Esophagus (tissue), 2 donors: ENCODE measurements around the gene MRNIP. TPM values are rescaled to one million over a fixed set of nuclear protein-coding genes. Genes with fewer than 3 reads are reported as not detected.

ENCODE experiments used
- H3K27ac ChIP-seq, 2 donors: one replicate each; pipeline ENCODE4 v1.5.1; 2013; ENCODE audit warnings: low read depth in 2 of 2, mild to moderate bottlenecking in 2 of 2, inconsistent platforms in 1 of 2, low read length in 1 of 2, moderate library complexity in 1 of 2
- H3K27me3 ChIP-seq, 2 donors: one replicate each; pipeline ENCODE4 v1.6.1; 2013; ENCODE audit warnings: low read length in 2 of 2, control low read depth in 1 of 2, mild to moderate bottlenecking in 1 of 2; ENCODE audit not compliant: insufficient read depth in 2 of 2, control insufficient read depth in 1 of 2
- H3K36me3 ChIP-seq, 2 donors: one replicate each; pipeline ENCODE4 v1.6.1; 2013; ENCODE audit warnings: low read length in 1 of 2; ENCODE audit not compliant: control insufficient read depth in 2 of 2, insufficient read depth in 2 of 2
- H3K4me1 ChIP-seq, 2 donors: one replicate each; pipeline ENCODE4 v1.6.1; 2013; ENCODE audit warnings: low read length in 1 of 2; ENCODE audit not compliant: control insufficient read depth in 2 of 2, insufficient read depth in 2 of 2
- H3K4me3 ChIP-seq, 2 donors: one replicate each; pipeline ENCODE4 v1.5.1; 2013; ENCODE audit warnings: low read length in 2 of 2, mild to moderate bottlenecking in 2 of 2, low read depth in 1 of 2, moderate library complexity in 1 of 2
- H3K9me3 ChIP-seq, 2 donors: one replicate each; pipeline ENCODE4 v1.6.1; 2013; ENCODE audit warnings: mild to moderate bottlenecking in 2 of 2, low read depth in 1 of 2, low read length in 1 of 2, moderate library complexity in 1 of 2; ENCODE audit not compliant: control insufficient read depth in 2 of 2, insufficient read depth in 1 of 2
- WGBS, 2 donors: extraction: QIAGEN DNeasy Blood & Tissue Kit; methylation state at CpG; one replicate each; pipeline ENCODE4 v1.1.7; 2013; 5-methylcytosine and 5-hydroxymethylcytosine counted together
- polyA plus RNA-seq, 2 donors: library from polyadenylated mRNA; stranded (reverse); fragments of 200-250 nt; gene quantifications; one replicate each; pipeline ENCODE4 v1.2.3, GENCODE V29; 2013
- donor health status: healthy with polysubstance abuse.
- donor health status: Bipolar disorder and iron deficiency.

Gene MRNIP
- polyA plus RNA-seq, 2 donors = 12.2 to 31.5 TPM

GRCh38 chr5:179901915-179902762 is 43.5 kb upstream of the MRNIP start:
- Histone ChIP-seq H3K27me3 (no peaks in the 10 kb centered on the region), H3K4me3 (no peak overlapping the region), H3K27ac (no peak overlapping the region), H3K4me1 (peaks cover 4 to 12% of the 10 kb centered on the region in 2 donors), H3K36me3 (peaks cover 8 to 35% of the 10 kb centered on the region in 2 donors), H3K9me3 (no peaks in the 10 kb centered on the region)
- 88 to 90% methylated on average over 14 to 15 of the region's 15 CpGs for WGBS, 2 donors

GRCh38 chr5:179901462-179901861 is 42.8 kb upstream of the MRNIP start:
- Histone ChIP-seq H3K27ac (no peak overlapping the region), H3K36me3 (peaks cover 8 to 35% of the 10 kb centered on the region in 2 donors), H3K4me3 (no peak overlapping the region), H3K9me3 (no peaks in the 10 kb centered on the region), H3K27me3 (no peaks in the 10 kb centered on the region), H3K4me1 (peaks cover 0 to 5% of the 10 kb centered on the region in 2 donors)
- 93 to 94% methylated on average over 6 of the region's 6 CpGs for WGBS, 2 donors

GRCh38 chr5:179900711-179901110 is 42.1 kb upstream of the MRNIP start:
- no peaks in the 10 kb centered on the region for H3K9me3 ChIP-seq
- peaks cover 11 to 37% of the 10 kb centered on the region in 2 donors for H3K36me3 ChIP-seq
- no peaks in the 10 kb centered on the region for H3K4me1 ChIP-seq
- H3K4me3 ChIP-seq = no peak overlapping the region
- H3K27me3 ChIP-seq = no peaks in the 10 kb centered on the region
- 84 to 88% methylated on average over 13 of the region's 13 CpGs for WGBS, 2 donors
- H3K27ac ChIP-seq = no peak overlapping the region

- Histone ChIP-seq H3K9me3 (no peaks in the 10 kb centered on the region), H3K36me3 (peaks cover 14 to 42% of the 10 kb centered on the region in 2 donors), H3K4me3 (no peak overlapping the region), H3K27ac (no peak overlapping the region), H3K27me3 (no peaks in the 10 kb centered on the region), H3K4me1 (no peaks in the 10 kb centered on the region)
- 83 to 86% methylated on average over 9 of the region's 9 CpGs for WGBS, 2 donors
These were observed 41.6 kb upstream of the MRNIP start for GRCh38 chr5:179900206-179900605.

GRCh38 chr5:179895861-179896260 is 37.2 kb upstream of the MRNIP start:
- H3K4me3 ChIP-seq = no peak overlapping the region
- H3K9me3 ChIP-seq = no peaks in the 10 kb centered on the region
- peaks cover 36 to 55% of the 10 kb centered on the region in 2 donors for H3K36me3 ChIP-seq
- WGBS, 2 donors = 84 to 94% methylated on average over 6 of the region's 6 CpGs
- no peaks in the 10 kb centered on the region for H3K27me3 ChIP-seq
- no peak overlapping the region for H3K27ac ChIP-seq
- no peaks in the 10 kb centered on the region for H3K4me1 ChIP-seq

GRCh38 chr5:179893958-179894895 is 35.6 kb upstream of the MRNIP start:
- Histone ChIP-seq H3K27ac (no peak overlapping the region), H3K36me3 (peaks cover 47 to 64% of the 10 kb centered on the region in 2 donors)
- WGBS, 2 donors = 92 to 95% methylated on average over 26 of the region's 26 CpGs

GRCh38 chr5:179893076-179893957 is 34.7 kb upstream of the MRNIP start:
- H3K27me3 ChIP-seq = no peaks in the 10 kb centered on the region
- peaks cover 47 to 67% of the 10 kb centered on the region in 2 donors for H3K36me3 ChIP-seq
- no peaks in the 10 kb centered on the region for H3K4me1 ChIP-seq
- H3K4me3 ChIP-seq = no peak overlapping the region
- WGBS, 2 donors = 93 to 94% methylated on average over 31 of the region's 31 CpGs
- no peaks in the 10 kb centered on the region for H3K9me3 ChIP-seq
- no peak overlapping the region for H3K27ac ChIP-seq

More at GRCh38 chr5:179893958-179894895, 35.6 kb upstream of the MRNIP start:
- no peaks in the 10 kb centered on the region for H3K4me1 ChIP-seq
- no peaks in the 10 kb centered on the region for H3K27me3 ChIP-seq
- no peaks in the 10 kb centered on the region for H3K9me3 ChIP-seq
- H3K4me3 ChIP-seq = no peak overlapping the region

GRCh38 chr5:179892255-179892654 is 33.6 kb upstream of the MRNIP start:
- no peaks in the 10 kb centered on the region for H3K4me1 ChIP-seq
- no peak overlapping the region for H3K4me3 ChIP-seq
- H3K27me3 ChIP-seq = no peaks in the 10 kb centered on the region
- H3K36me3 ChIP-seq = peaks cover 41 to 71% of the 10 kb centered on the region in 2 donors
- 81 to 84% methylated on average over 5 of the region's 5 CpGs for whole genome bisulfite sequencing, 2 donors
- H3K27ac ChIP-seq = no peak overlapping the region
- H3K9me3 ChIP-seq = no peaks in the 10 kb centered on the region
